ENCODE measurements around the gene KRTAP10-10.
"Not testable (repeated sequence)": the region's sequence is repeated elsewhere in the genome, so short reads cannot be mapped to it uniquely, and the experiment has no call there.

Gene KRTAP10-10

DNA sequence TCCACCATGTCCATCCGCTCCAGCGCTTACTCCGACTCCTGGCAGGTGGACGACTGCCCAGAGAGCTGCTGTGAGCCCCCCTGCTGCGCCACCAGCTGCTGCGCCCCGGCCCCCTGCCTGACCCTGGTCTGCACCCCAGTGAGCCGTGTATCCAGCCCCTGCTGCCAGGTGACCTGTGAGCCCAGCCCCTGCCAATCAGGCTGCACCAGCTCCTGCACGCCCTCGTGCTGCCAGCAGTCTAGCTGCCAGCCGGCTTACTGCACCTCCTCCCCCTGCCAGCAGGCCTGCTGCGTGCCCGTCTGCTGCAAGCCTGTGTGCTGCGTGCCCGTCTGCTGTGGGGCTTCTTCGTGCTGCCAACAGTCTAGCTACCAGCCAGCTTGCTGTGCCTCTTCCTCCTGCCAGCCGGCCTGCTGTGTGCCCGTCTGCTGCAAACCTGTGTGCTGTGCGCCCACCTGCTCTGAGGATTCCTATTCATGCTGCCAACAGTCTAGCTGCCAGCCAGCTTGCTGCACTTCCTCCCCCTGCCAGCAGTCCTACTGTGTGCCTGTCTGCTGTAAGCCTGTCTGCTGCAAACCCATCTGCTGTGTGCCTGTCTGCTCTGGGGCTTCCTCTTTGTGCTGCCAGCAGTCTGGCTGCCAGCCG is 9.9 kb upstream of the KRTAP10-10 start:
- DNase-seq, result not testable (repeated sequence)

DNA sequence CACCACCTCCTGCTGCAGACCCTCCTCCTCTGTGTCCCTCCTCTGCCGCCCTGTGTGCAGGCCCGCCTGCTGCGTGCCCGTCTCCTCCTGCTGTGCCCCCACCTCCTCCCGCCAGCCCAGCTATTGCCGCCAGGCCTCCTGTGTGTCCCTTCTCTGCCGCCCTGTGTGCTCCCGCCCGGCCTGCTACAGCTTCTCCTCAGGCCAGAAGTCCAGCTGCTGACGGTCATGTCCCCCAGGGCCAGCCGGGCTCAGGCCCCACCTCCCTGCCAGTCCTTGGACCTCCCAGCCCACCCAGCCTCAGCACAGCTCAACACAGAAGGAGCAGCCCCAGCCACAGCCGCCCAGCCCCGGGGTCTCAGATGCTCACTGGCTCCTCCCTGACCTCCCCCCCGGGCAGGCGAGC is 9.3 kb upstream of the KRTAP10-10 start:
- not testable (repeated sequence) for DNase-seq

DNA sequence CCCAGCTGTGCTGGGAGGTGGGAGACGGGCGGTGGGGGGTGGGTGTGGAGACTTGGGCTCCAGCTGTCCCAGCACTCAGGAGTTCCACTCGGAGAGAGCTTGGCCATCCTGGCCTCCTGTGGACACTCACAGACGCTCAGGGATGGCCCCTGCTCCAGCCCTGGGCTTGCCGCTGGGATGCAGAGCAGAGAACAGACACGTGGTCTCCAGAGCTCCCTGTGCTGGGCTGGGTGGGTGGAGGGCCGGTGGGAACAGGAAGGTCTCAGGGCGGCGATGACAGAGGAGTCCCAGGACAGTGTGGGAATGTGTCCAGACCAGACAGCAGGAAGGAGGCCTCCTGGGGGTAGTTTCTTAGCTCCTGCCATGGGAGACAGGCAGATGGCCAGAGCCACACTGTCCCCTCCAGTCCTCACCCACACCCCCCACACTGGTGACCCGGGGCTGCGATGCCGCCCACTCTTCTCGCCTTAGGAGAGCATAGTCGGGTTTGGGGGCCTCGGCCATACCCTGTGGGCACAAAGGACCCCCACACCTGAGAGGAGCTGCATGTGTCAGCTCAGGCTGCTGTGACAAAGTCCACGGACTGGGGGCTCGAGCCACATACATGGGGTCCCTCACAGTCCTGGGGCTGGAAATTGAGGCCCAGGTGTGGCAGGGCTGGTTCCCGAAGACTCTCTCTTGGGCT is 8.3 kb upstream of the KRTAP10-10 start:
- no peak for DNase-seq

DNA sequence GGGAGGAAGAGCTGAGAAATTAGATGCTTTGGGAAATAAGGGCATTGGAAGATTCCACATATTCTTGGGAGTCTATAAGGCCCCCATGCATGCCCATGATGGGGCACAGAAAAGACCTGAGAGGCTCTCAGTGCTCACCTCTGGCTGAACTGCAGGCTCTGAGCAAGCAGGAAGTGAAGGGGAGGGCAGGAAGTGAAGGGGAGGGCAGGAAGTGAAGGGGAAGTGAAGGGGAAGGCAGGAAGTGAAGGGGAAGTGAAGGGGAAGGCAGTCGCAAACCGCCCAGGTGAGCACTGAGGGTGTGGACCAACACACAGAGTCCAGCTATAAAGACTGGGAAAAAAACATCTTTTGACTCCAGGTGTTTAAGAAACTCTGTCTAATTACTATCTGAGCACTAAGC is 6.7 kb upstream of the KRTAP10-10 start:
- DNase-seq, result peak; percentile 21

DNA sequence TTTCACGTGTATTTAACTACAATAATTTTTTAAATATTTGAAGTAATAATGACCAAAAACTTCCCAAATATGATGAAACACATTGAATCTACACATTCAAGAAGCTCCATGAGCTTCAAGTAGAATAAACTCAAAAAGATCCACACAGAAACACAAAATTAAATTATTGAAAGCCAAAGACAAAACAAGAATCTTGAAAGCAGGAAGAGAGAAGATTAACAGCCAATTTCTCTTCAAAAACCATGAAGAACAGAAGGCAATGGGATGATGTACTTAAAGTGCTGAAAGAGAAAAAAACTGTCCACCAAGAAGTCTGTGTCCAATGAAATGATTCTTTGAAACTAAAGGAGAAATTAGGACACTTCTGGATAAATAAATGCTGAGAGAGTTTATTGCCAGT is 5.1 kb upstream of the KRTAP10-10 start:
- DNase-seq, result no peak

DNA sequence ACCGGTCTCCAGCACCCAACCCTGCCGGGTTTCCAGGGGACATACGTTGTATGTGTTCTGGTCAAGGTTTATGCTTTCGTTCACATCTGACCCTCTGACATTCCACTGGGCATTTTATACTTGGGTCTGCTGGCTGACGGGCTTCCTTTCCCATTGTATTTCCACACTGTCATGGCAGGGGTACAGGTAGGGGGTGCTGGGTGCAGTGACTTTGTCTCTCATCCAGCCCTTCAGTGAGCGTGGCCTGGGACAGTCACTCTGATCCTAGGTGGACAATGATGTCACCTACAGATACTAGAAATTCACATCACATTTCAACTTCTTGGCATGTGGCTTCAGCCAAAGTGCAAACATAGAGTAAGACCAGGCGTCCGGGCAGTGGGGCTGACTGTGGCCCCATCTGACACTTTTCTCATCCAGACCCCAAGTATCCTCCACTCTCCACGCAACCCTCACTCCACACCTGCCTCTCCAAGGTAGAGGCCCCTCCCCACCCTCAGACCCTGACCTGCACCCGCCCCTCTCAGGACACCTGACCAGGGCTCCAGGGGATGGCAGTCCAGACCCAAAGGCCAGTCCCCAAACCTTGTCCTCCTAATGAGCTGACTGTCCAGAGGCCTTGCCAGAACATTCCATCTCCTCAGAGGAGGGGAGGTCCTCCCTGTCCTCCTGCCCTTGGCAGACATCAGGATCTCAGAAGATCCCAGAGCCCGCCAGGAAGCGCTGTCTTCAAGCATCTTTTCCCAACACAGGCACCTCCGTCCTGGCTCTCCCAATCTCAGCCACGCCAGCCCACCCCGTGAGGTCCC is 743 bp upstream of the KRTAP10-10 start:
- no peak for DNase-seq

DNA sequence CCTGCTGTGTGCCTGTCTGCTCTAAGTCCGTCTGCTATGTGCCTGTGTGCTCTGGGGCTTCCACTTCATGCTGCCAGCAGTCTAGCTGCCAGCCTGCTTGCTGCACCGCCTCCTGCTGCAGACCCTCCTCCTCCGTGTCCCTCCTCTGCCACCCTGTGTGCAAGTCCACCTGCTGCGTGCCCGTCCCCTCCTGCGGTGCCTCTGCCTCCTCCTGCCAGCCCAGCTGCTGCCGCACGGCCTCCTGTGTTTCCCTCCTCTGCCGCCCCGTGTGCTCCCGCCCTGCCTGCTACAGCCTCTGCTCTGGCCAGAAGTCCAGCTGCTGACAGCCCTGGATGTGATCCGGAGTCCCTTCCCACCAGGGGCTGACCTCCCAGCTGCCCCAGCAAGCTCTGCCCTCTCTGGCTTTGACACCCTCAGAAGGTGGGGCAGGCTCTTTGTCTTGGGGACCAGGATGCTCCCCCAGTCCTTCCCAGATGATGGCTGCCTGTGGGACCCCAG is 744 bp downstream of the KRTAP10-10 start:
- DNase-seq, result not testable (repeated sequence)

DNA sequence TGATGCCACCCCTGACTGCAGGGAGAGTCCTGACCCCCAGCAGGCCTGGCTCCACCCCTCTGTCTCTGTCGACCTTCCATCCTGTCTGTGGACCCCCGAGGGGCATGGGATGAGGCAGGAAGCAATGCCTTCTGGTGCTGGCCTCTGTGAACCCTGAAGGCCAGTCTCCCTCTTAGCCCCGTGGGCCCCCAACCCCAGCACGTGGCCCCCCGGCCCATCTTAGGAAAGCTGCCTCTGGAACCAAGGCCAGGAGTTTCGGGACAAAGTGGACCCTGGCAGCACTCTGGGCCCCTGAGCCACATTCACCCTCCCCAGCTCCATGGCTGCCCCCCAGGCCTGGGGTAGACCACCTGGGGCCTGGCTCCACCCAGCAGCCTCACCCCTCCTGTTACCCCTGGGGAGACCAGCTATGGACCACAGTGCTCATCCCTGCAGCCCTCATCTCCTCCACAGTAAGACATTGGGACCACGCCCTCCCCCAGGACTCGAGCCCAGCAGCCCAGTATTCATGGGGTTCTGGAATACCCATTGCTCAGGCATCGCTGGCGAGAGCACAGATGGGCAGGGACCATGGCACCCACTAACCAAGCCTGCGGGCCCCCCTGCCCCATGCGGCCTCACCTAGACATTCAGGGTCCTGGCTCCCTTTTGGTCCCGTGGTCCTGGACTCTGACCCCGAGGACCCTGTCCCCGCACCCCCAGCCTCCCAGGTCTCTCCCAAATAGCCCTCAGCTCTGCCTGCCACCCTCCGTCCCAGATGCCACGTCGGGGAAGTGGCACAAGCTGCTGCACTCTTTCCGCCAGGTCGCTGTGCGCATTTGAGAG is 1.6 kb downstream of the KRTAP10-10 start:
- not testable (repeated sequence) for DNase-seq

DNA sequence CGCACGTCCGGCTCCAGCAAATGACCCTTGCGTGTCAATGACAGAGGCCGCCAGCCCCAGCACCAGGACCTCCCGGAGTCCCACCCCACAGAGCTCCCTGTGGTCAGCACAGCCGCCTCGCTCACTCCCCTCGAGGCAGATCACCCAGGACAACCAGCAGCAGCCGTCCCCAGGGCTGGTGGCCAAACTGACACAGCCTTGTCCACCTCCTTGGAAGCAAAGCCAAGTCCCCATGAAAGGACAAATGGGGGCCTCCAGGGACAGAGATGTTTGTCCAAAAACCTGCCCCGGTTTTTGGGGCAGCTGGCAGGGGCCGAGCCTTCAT is 2.1 kb downstream of the KRTAP10-10 start:
- DNase-seq, result no peak

DNA sequence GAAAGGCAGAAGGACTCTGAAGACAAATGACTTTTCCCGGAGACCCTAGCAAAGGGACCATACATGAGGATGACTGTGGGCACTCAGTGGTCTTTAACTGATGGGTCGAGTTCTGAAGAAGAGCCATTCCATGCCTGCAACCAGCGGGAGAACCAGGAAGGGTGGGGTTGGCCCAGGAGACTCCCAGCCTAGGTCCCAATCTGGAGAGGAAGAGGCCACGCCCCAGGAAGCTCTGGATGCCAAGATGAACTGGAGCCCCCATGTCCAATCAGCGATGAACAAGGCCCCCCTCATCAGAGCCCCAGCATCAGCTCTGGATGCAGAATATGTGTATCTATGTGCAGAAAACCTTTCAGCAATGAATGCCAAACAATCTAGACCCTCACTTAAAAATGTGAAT is 3.6 kb downstream of the KRTAP10-10 start:
- no peak for DNase-seq

DNA sequence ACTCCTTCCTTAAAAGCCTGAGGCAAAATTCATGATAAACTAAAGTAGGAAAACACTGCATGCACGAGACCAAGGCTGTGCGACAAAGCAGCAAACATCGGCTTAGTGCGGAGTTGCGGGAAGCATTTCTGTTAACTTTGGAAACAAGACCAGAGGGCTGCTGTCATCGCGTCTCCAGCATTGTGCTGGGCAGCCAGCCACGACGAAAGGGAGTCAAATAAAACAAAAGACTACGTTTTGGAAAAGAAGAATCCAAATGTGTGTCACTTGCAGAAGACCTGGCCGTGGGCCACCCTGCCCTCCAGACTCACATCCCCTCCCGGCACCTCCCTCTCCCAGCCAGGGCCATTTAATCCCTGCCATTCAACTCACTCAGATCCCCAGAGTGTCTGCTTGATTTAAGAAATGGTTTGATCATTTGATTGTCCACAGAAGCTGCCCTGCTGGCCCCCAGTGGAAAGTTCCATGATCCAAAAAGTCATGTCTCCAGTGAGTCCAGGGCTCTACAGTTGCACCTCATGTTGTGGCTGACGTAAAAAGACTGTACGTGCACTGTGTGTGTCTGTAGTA is 6.7 kb downstream of the KRTAP10-10 start:
- no peak for DNase-seq

DNA sequence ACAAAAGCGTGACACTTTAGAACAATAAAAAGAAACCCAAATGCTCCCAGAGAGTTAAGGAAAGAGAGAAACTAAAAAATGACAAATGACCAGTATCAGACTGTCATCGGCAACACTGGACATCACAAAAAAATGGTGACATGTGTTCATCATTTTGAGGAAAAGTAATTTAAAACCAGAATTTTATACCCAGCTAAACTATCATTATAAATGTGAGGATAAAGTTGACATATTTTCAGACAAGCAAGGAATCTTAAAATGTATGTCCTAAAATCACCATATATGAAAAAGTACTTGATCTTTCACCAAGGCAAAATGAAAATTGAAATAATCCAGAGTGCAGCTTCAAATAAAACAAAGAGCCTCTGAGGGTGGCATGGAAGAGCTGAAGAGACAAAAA is 7.7 kb downstream of the KRTAP10-10 start:
- no peak for DNase-seq

DNA sequence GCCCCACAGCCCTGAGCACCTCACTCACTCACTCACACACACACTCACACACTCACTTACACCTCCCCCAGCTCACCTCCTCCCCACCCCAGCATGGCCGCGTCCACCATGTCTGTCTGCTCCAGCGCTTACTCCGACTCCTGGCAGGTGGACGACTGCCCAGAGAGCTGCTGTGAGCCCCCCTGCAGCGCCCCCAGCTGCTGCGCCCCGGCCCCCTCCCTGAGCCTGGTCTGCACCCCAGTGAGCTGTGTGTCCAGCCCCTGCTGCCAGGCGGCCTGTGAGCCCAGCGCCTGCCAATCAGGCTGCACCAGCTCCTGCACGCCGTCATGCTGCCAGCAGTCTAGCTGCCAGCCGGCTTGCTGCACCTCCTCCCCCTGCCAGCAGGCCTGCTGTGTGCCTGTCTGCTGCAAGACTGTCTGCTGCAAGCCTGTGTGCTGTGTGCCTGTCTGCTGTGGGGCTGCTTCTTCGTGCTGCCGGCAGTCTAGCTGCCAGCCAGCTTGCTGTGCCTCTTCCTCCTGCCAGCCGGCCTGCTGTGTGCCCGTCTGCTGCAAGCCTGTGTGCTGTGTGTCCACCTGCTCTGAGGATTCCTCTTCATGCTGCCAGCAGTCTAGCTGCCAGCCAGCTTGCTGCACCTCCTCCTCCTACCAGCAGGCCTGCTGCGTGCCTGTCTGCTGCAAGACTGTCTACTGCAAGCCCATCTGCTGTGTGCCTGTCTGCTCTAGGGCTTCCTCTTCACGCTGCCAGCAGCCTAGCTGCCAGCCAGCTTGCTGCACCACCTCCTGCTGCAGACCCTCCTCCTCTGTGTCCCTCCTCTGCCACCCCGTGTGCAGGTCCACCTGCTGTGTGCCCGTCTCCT is 9.4 kb downstream of the KRTAP10-10 start, which contains the start of gene KRTAP10-11:
TSS of gene KRTAP10-11 (plus strand) at position 49 of the 856 bp plus-strand sequence. CDS start at position 94, 45 bp downstream.
- DNase-seq, result not testable (repeated sequence)

DNA sequence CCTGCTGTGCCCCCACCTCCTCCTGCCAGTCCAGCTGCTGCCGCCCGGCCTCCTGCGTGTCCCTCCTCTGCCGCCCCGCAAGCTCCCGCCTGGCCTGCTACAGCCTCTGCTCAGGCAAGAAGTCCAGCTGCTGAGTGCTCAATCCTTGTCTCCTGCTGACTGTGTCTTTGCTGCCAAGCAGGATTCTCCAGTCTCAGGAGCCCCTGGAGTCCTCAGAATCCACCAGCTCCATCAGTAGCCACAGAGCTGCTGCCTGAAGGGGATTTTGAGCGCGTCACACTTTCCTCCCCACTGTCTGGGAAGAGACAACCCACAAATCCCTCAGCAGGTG is 10.0 kb downstream of the KRTAP10-10 start:
- DNase-seq, result no peak

DNA sequence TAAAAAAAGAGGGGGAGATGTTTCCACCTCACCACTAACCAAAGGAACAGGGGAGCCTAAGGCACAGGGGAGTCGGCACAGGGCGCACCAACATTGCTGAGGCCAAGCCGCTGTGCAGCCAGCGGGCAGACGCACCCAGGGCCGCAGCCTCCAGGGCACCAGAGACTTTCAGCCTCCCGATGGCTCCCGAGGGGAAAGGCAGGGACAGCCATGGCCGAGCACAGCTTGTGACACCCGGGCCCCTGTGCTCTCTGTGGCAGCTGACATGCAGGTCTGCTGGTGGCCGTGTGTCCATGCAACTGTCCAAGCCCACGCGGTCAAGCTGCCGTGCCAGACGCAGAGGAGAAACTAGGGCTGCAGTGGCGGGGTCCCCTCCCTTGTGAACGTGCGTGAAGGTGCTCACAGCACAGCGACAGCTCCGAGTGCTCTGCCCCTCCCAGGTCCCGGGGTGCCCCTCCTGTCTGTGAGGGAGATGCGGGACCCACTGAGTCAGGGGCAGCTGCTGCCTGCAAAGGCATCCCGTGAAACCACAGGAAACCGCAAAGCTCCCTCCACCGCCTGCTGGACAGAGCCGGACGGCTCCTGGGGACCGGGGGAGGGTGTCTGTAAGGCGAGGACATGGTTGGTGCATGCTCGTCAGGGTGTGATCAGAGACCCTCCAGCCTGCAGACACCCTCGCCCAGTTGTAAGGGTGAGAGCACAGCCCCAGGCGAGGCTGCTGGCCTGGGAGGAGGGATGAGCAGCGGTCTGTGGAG is 11.6 kb downstream of the KRTAP10-10 start:
- DNase-seq, result no peak

DNA sequence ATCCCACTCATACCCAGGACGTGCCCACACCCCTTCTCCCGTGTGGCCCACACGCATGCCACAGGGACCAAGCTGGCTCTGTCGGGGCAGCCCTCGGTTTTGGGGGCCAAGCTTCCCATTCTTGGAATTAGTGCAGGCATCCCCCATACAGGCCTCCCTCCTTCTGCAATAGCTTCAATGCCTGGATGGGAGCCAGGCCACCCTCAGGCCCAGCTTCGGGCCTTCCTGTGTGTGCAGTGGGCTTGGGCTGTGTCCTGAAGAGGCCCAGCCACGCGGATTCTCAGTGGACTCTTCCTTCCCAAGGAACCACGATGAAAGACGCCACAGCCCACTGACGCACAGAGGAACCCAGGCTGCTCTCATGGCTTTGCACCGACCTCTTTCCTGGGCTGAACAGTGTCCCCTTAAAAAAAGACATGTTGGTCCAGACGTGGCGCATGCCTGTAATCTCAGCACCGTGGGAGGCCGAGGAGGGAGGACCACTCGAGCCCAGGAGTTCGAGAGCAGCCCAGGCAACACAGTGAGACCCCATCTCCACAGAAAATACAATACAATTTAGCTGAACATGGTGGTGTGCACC is 12.5 kb downstream of the KRTAP10-10 start:
- no peak for DNase-seq

DNA sequence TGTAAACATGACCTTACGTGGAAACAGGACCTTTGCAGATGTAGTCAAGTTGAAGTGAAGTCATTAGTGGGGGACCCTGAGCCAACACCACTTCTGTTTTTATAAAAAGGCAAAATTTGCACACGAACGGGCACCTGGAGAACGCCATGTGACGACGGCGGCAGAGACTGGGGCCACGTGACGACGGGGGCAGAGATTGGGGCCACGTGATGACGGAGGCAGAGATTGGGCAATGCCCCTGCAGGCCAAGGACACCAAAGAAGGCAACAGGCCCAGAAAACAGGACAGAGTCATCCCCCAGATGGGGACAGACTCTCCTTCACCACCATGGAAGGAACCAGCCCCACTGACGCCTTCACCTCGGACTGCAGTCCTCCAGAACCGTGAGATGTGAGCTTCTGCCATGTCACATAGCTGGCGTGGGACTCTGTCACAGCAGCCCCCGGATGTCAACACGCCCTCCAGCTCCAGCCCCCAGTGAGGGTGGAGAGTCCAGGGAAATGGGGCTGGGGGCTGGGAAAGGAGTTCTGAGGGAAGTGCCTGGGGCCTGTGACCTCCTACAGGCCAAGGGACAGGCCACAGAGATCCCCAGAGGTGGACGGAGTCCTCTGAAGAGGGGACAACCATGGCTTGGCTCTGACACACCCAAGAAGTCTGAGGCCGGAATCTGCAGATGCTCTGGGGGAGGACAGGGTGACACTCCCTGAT is 13.3 kb downstream of the KRTAP10-10 start:
- DNase-seq, result no peak

DNA sequence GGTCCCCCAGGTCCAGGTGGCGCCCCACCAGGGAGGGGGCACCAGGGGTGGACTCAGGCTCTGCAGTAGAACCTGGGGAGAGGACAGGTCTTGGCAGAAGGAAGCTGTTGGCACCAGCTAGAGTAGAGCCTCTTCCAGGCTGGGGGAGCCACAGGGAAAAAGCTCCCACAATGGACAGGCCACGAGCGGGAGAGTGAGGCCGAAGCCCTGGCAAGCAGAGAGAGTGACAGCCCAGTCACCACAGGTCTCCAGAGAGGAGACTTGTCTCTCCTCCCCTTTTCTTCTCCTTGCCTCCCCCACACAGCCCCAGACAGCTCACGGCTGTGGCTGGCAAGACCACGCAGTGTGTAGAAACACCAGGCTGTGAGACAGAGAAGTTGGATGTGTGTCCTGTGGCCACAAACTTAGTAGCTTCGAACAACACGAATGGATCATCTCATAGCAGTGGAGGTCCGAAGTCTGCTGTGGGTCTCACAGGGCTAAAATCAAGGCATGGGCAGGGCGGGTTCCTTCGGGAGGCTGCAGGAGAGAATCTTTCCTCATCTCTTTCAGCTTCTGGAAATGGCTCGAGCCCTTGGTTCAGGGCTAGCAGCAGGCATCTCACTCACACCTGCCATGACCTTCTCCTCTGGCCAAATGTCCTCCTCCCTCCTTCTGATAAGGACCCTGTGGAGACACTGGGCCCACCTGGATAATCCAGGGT is 14.0 kb downstream of the KRTAP10-10 start:
- no peak for DNase-seq

DNA sequence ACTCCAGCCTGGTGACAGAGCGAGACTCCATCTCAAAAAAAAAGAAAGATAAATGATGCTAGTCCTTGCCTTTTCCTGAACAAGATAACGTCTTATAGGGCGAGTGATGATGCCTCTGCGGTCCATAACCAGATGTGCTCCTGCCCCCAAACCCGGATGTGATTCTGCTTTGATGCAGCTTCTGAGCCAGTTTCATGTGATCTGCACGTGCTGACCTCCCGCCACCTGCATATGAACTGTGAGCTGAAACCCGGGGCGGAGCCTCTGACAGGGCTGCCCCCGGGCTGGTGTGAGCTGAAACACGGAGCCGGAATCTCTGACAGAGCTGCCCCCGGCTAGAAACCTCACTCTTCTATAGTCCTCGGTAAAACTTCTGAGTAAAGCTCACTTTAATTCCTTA is 16.0 kb downstream of the KRTAP10-10 start:
- no peak for DNase-seq

All from CD4-positive, alpha-beta T cell treated with Interleukin-21 for 1 hour (primary cell).